Heart left ventricle (tissue), 13 donors: ENCODE measurements around the gene ABCB10.

Experiments used
- POLR2A ChIP-seq, 2 donors: fragments of 450-650 bp; IDR thresholded peaks; one replicate each; pipeline ENCODE4 v1.6.1; 2017; ENCODE audit warnings: antibody characterized with exemption in 2 of 2, mild to moderate bottlenecking in 2 of 2, moderate library complexity in 2 of 2
- TF ChIP-seq, protein P1 (sequence below), 12 donors: fragments of 200-600 bp; sonication (generic) in 4 of 12; IDR thresholded peaks; one replicate each; pipeline versions ENCODE4 v1.5.0 to v1.8.0; 2018 to 2022; ENCODE audit warnings: antibody characterized with exemption in 12 of 12, mild to moderate bottlenecking in 5 of 12
- donor health status: ischemic (EF 13 %, LVEDD 7.1; RV severe dilation, severe dysfunction).
- donor health status: DM: no; HTN: yes; CAD: no.
- donor health status: DM: no; HTN: no; CAD: no.
- donor health status: ischemic (EF 25% LVEDD 6.9; RV normal size, moderate dysfunction).
- donor health status: ischemic (EF 25% LVEDD 5.7; RV mildly dilated, moderate dysfunction).
- donor health status: ischemic (EF 35%, LVEDD 5.7; RV mildly dilated, moderate dysfunction).
- donor health status: nonischemic (EF 11% LVEDD 7.7; RV severe dilation, severe dysfunction).
- donor health status: DM: yes; HTN: yes; CAD: no.
- donor health status: PGD.
- donor health status: ischemic (EF 29% LVEDD 5.4; RV normal size, mild dysfunction).
- donor health status: nonischemic (EF 23%, LVEDD 6.1; RV moderate dilation, normal function).

DNA sequence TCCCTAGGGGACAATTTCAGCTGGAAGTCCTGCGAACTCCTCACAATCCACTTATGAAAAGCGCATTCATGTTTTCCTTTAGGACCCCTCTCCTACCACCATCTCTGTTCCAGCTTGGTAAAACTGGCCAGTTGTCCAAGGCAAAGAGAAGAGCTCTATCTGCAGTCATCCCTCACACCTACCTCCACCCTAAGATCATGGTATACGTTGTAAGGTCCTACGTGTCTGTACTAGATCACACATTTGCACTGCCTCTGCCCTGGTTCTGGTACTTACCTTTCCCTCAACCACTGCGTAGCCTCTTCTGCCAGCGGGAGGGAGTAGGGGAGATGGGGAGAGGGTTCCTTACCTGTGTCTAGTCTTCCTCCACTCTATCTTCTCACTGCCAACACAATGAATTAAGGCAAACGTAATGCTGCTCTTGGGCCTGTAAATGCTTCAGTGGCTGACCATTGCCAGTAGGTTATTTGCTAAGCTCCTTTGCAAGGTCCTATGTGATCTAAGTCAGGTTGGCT, 49.6 kb downstream of the ABCB10 start:
- TF ChIP-seq, protein P1, sequence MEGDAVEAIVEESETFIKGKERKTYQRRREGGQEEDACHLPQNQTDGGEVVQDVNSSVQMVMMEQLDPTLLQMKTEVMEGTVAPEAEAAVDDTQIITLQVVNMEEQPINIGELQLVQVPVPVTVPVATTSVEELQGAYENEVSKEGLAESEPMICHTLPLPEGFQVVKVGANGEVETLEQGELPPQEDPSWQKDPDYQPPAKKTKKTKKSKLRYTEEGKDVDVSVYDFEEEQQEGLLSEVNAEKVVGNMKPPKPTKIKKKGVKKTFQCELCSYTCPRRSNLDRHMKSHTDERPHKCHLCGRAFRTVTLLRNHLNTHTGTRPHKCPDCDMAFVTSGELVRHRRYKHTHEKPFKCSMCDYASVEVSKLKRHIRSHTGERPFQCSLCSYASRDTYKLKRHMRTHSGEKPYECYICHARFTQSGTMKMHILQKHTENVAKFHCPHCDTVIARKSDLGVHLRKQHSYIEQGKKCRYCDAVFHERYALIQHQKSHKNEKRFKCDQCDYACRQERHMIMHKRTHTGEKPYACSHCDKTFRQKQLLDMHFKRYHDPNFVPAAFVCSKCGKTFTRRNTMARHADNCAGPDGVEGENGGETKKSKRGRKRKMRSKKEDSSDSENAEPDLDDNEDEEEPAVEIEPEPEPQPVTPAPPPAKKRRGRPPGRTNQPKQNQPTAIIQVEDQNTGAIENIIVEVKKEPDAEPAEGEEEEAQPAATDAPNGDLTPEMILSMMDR (IDR thresholded peaks at IDR 0.05), result no peak
- TF ChIP-seq POLR2A (IDR thresholded peaks at IDR 0.05), result no peak
